ENCODE data around the gene FRAT1.

DNA sequence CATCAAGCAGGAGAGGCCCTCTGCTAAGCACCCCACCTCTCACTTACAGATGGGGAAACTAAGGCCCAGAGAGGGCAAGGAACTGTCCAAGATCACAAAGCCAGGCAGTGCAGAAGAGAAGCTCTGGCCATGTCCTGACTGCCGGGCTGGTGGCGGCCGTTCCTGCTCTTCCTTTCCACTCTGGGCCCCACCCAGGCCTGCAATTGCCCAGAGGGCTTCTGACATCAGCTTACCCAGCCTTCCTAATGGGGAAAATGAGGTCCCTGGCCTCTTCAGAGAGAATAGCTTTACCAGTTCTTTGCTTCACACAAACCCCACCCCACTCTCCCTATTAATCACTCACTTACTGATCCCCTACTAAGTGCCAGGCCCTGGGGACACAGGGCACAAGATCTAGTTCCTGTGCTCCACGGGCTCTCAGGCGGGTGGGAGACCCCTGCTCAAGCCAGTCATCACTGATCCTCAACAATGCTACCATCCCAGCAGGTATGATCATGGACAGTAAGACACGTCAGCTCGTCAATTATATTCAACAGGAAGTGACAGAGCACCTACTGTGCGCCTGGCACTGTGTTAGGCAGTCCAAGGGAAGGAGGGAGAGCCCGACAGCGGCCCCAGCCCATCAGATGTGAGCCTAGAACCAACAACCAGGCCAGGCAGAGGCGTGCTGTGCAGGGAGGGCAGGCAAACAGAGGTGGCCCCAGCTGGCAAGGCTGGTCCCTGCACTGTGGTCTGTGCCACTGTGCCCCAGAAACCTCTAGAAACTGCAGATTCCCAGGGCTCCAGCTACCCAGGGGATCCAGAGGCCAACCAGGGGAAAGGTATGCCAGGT lies 41.9 kb downstream of the FRAT1 start:
- no peak for TF ChIP-seq POLR2A (IDR thresholded peaks at IDR 0.05)
- TF ChIP-seq, protein P1, sequence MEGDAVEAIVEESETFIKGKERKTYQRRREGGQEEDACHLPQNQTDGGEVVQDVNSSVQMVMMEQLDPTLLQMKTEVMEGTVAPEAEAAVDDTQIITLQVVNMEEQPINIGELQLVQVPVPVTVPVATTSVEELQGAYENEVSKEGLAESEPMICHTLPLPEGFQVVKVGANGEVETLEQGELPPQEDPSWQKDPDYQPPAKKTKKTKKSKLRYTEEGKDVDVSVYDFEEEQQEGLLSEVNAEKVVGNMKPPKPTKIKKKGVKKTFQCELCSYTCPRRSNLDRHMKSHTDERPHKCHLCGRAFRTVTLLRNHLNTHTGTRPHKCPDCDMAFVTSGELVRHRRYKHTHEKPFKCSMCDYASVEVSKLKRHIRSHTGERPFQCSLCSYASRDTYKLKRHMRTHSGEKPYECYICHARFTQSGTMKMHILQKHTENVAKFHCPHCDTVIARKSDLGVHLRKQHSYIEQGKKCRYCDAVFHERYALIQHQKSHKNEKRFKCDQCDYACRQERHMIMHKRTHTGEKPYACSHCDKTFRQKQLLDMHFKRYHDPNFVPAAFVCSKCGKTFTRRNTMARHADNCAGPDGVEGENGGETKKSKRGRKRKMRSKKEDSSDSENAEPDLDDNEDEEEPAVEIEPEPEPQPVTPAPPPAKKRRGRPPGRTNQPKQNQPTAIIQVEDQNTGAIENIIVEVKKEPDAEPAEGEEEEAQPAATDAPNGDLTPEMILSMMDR (IDR thresholded peaks at IDR 0.05): no peak

All from uterus (tissue), 2 donors.